Heart left ventricle (tissue), 13 donors: Measurements from ENCODE around the gene NUTF2.

ENCODE experiments used
- POLR2A ChIP-seq, 2 donors: fragments of 450-650 bp; IDR thresholded peaks; one replicate each; pipeline ENCODE4 v1.6.1; 2017; ENCODE audit warnings: antibody characterized with exemption in 2 of 2, mild to moderate bottlenecking in 2 of 2, moderate library complexity in 2 of 2
- TF ChIP-seq, protein P1 (sequence below), 12 donors: fragments of 200-600 bp; sonication (generic) in 4 of 12; IDR thresholded peaks; one replicate each; pipeline versions ENCODE4 v1.5.0 to v1.8.0; 2018 to 2022; ENCODE audit warnings: antibody characterized with exemption in 12 of 12, mild to moderate bottlenecking in 5 of 12
- donor health status: ischemic (EF 13 %, LVEDD 7.1; RV severe dilation, severe dysfunction).
- donor health status: DM: no; HTN: yes; CAD: no.
- donor health status: DM: no; HTN: no; CAD: no.
- donor health status: ischemic (EF 25% LVEDD 6.9; RV normal size, moderate dysfunction).
- donor health status: ischemic (EF 25% LVEDD 5.7; RV mildly dilated, moderate dysfunction).
- donor health status: ischemic (EF 35%, LVEDD 5.7; RV mildly dilated, moderate dysfunction).
- donor health status: nonischemic (EF 11% LVEDD 7.7; RV severe dilation, severe dysfunction).
- donor health status: DM: yes; HTN: yes; CAD: no.
- donor health status: PGD.
- donor health status: ischemic (EF 29% LVEDD 5.4; RV normal size, mild dysfunction).
- donor health status: nonischemic (EF 23%, LVEDD 6.1; RV moderate dilation, normal function).

DNA sequence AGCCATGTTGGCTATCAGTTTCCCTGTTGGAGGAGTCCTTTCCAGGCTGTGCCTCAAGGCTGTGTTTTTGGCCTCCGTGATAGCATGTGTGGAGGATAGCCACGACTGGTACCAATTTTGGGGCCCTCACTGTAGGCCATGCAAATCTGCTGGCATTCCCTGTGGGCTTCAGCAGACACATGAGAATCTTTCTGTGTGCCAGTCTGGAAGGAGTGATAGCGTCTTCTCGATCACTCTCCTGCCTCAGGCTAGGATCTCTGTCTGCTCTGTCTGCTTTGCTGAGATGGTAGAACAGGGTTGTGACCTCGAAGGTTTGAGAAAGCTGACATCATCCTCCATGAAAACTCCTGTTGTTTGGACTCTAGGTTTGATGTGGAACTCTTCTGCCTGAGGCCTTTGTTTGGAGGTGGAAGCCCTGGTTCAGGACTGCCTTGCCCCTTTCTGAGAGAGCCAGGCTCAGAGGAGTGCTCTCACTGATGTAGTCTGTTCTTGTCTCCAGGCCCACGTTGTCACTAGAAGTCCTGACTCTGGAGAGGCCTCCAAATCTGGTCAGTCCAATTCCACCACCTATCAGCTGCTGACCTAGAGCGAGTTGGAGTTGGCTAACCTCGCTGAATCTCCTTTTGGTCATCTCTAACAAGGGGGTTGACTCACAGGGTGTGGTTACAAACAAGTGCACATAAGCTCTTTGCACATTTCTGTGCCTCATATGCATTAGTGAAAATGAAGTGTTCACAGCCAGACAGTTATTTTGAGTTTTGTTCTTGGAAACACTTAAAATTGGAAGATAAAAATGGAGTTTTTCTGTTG lies 14.1 kb downstream of the NUTF2 start:
- TF ChIP-seq, protein P1, sequence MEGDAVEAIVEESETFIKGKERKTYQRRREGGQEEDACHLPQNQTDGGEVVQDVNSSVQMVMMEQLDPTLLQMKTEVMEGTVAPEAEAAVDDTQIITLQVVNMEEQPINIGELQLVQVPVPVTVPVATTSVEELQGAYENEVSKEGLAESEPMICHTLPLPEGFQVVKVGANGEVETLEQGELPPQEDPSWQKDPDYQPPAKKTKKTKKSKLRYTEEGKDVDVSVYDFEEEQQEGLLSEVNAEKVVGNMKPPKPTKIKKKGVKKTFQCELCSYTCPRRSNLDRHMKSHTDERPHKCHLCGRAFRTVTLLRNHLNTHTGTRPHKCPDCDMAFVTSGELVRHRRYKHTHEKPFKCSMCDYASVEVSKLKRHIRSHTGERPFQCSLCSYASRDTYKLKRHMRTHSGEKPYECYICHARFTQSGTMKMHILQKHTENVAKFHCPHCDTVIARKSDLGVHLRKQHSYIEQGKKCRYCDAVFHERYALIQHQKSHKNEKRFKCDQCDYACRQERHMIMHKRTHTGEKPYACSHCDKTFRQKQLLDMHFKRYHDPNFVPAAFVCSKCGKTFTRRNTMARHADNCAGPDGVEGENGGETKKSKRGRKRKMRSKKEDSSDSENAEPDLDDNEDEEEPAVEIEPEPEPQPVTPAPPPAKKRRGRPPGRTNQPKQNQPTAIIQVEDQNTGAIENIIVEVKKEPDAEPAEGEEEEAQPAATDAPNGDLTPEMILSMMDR (IDR thresholded peaks at IDR 0.05) = no peak
- TF ChIP-seq POLR2A (IDR thresholded peaks at IDR 0.05) = no peak
